Fibroblast of skin of left biceps (primary cell): ENCODE results near the gene RMND1.
"Not testable (repeated sequence)": the region's sequence is repeated elsewhere in the genome, so short reads cannot be mapped to it uniquely, and the experiment has no call there.

ENCODE experiments used
- DNase-seq, 2 experiments: peaks; one replicate each; pipeline ENCODE4 v3.0.0-alpha.2; 2013; ENCODE audit warnings: low read depth in 2 of 2

RMND1 gene

GRCh38 chr6:151452750-151453427 is 963 bp upstream of the RMND1 start:
- no peak for DNase-seq

DNA sequence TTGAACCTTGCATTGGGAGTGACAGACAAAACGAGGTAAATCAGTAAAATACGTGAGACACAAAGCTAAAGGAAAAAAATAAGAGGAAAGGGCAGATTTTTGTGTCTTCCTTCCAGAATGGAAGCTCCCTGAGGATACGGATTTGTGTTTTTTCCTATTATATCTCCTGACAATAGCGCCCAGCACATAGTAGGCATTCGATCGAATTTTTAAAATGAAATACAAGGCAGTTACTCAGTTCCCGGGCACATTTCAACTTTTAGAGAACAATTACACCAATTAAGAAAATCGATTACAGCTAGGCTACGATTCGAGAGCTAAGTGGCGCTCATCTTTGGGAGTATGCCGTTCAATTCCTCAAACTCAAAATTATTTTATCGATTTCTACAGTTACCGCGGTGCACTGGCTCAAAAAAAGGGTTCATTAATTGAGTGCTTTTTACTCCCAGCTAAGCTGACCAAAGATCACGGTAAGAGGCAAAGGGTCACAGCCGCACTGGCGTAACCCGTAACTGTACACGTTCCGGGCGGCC is 443 bp downstream of the RMND1 start:
- no peak for DNase-seq

DNA sequence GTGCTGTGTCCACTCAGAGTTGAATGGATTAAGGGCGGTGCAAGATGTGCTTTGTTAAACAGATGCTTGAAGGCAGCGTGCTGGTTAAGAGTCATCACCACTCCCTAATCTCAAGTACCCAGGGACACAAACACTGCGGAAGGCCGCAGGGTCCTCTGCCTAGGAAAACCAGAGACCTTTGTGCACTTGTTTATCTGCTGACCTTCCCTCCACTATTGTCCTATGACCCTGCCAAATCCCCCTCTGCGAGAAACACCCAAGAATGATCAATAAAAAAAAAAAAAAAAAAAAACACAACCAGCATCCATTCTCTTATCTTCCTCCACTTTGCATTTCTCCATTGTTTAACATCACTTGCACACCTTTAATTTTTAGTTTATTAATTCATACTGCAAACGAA is 998 bp downstream of the RMND1 start:
- not testable (repeated sequence) for DNase-seq

- no peak for DNase-seq
Measured at GRCh38 chr6:151448623-151449022, 3.3 kb downstream of the RMND1 start.

- DNase-seq, result no peak
Measured at GRCh38 chr6:151447237-151447636, 4.7 kb downstream of the RMND1 start.

DNA sequence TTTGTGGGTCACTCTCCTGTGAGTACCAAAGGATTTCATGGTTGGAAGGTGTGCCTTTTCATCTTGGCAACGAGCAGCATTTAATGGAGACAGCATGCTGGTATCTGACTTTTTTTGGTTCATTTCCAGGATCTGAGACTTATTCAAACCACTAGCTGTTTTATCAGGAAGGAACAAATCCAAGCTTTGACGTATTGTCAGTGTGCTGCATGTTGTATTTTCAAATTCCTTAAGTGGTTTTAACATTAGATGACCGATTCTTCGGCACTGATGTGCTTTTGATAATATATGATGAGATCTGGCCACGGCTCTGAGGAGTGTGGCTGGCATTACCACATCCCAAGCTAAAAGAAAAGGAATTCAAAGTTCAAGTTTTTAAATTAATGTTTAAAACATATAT is 6.4 kb downstream of the RMND1 start:
- peak; percentile 58 to 63 for DNase-seq

GRCh38 chr6:151443911-151444621 is 7.9 kb downstream of the RMND1 start:
- no peak for DNase-seq

- DNase-seq, result no peak
Measured at GRCh38 chr6:151443454-151443853, 8.5 kb downstream of the RMND1 start.

DNA sequence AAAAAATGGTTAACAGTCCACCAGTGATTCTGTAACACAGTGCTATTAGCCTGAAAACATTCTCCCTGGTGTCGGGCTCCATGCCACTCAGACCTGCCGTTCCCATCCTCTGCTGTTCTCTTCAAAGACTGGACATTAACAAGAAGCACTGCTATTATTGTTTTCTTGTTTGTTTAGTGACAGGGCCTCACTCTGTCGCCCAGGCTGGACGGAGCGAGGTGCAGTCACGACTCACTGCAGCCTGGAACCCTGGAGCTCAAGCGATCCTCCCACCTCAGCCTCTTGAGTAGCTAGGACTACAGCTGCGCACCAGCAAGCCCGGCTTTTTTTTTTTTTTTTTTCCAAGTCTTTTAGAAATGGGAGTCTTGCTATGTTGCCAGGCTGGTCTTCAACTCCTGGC is 9.6 kb downstream of the RMND1 start:
- no peak for DNase-seq

DNA sequence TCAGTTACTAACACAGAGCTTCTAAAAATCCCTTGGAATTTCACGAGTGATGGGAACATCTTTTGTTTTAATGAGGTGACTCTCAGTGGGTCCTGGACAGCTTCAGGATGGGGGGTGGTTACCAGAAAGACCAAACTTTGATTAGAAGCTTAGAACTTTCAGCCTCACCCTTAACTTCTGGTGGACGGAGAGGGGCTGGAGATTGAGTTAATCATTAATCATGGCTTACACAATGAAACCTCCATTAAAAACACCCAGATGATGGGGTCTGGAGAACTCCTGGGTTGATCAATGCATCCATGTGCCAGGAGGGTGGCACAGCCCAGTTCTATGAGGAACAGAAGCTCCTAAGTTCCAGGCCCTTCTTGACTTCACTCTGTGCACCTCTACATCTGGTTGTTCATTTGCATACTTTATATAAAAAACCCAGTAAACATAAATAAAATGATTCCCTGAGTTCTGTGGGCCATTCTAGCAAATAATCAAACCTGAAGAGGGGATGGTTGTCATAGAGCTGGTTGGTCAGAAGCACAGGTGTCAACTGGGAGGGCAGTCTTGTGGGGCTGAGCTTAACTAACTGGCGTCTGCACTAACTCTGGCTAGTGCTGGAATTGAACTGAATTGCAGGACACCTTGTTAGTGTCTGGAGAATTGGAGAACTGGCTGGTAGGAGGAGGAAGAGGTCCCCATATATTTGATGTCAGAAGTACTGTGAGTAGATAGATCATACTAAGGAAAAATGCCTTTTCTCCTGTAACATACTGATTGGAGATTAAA is 10.3 kb downstream of the RMND1 start:
- DNase-seq, result no peak

DNA sequence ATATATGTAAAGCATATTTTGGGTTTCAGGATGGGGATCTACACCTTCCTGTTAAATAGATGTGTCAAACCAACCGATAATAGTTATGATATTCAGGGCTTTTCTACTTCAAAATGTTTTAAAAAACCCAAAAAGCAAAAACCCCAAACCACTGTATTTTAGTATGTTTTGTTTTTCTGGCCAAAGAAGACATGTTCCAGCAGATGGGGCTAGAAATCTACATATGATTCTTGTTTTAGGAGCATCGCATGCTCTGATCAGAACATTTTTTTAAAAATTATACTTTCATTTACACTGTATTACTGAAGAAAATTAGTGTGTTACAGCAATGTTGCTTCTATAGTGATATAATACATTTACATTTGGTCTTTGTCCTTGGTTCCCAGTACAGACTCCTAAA is 11.0 kb downstream of the RMND1 start:
- DNase-seq, result no peak

DNA sequence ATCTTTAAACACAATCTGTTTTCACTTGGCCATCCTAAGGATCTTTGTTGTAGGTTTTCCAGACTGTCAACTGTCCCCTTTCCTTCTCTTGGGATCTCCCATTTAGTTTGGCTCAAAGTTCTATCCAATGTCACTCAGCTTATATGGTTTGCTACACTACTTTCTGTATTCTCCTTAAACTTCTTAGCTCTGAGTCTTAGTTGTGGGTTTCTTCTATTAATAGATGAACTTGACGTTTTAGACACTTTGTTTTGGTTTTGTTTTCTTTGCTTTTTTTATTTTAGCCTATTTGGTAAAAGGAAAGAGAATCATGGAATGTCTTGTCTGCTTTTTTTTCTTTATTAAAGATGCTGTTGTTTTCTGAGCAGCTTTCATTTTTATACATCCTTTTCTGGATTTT is 11.4 kb downstream of the RMND1 start:
- DNase-seq, result no peak

DNA sequence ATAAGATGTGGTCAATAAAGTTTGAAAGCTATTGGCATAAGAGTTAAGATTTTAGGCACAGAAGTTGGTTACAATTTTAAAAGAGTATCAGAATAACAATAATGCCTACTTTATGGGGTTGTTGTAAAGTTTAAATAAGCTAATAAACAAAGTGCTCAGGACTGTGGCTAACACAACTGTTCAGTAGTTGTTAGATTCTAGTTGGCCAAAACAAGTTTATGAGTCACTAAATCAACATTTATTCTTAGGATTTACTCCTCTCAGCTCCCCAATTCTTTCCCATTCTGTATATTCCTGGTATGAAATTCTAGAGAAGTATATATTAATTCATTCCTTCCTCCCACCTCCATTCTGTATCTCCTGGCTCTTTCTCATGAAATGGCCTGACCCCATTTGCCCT is 14.5 kb downstream of the RMND1 start:
- DNase-seq, result no peak

- DNase-seq, result peak; percentile 88 to 92
Measured at GRCh38 chr6:151436802-151437201, 15.1 kb downstream of the RMND1 start.

DNA sequence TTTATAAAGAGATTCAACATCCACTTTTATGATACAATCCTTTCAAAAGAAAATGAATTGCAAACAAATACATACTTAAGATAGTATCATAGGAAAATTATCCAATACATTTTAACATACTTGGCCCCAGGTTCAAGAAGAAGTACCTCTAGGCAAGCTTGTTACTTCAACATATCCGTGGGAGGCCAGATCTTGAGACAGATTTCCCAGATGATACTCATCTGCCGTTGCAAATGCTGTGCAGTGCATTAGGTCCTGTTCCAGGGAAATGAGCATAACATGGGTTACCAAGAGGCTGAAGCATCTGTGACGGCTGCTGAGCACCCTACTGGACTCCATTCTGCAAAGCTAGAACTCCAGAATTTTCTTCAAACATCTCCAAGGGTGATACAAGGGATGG is 15.6 kb downstream of the RMND1 start:
- DNase-seq, result no peak

GRCh38 chr6:151434369-151434768 is 17.6 kb downstream of the RMND1 start:
- DNase-seq, result no peak

- no peak for DNase-seq
Measured at GRCh38 chr6:151432651-151433050, 19.3 kb downstream of the RMND1 start.

- no peak for DNase-seq
Measured at GRCh38 chr6:151431337-151431736, 20.6 kb downstream of the RMND1 start.

GRCh38 chr6:151430886-151431285 is 21.0 kb downstream of the RMND1 start:
- DNase-seq, result no peak

DNA sequence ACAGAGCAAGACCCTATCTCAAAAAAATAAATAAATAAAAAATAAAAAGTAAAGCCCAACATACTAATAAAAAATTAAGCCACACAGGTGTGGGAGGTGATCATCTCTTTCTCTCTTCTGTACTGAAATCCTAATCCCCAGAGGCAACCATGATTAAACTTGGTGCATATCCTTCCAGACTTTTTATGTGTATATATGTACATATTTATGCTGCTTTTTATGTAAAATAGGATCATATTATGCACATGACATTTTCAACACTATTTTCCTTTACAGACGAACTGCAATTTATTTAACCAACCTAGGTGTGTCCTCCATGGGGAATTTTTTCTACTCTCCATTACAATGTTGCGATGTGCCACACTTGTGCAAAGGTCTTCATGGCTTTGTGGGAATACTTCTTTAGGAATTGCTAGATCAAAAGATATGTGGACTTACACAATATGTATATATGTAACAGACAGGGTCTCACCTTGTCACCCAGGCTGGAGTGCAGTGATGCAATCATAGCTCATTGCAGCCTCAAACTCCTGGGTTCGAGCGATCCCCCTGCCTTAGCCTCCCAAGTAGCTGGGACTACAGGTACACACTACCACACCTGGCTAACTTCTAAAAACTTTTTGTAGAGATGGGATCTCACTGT is 23.7 kb downstream of the RMND1 start:
- DNase-seq, result no peak

DNA sequence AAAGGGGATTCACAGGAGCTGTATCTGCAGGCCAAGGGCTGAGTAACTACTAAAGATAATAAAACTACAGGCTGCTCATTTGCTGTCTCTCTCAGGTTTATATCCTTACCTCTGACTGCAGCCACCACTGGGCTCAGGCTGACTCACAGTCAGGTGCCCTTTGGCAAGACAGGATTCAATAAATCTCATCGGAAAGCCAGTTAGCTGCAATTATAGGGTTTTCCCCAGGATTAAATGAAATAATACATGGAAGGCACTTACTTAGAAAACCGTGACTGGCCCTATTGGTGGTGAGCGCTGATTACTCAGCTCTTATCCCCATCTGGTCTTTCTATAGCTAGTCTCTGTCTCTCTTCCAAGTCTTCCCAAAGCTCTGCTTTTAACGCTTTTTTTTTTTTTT is 26.4 kb downstream of the RMND1 start:
- no peak for DNase-seq

GRCh38 chr6:151422981-151423380 is 28.9 kb downstream of the RMND1 start:
- no peak for DNase-seq
